Peyer's patch (tissue), 4 donors: ENCODE results near the gene TMEM117.

ENCODE experiments used
- POLR2A ChIP-seq, 2 donors: fragments of 450-650 bp; IDR thresholded peaks; one replicate each; pipeline ENCODE4 v1.5.1; 2017; ENCODE audit warnings: antibody characterized with exemption in 2 of 2, mild to moderate bottlenecking in 2 of 2, moderate library complexity in 2 of 2
- TF ChIP-seq, protein P1 (sequence below), 6 experiments: fragments of 450-650 bp in 4 of 6; fragments of 200-600 bp in 2 of 6; sonication (generic) in 1 of 6; IDR thresholded peaks; one replicate each; pipeline ENCODE4 v1.5.1; 2017 to 2019; ENCODE audit warnings: antibody characterized with exemption in 6 of 6, mild to moderate bottlenecking in 3 of 6, moderate library complexity in 1 of 6

DNA sequence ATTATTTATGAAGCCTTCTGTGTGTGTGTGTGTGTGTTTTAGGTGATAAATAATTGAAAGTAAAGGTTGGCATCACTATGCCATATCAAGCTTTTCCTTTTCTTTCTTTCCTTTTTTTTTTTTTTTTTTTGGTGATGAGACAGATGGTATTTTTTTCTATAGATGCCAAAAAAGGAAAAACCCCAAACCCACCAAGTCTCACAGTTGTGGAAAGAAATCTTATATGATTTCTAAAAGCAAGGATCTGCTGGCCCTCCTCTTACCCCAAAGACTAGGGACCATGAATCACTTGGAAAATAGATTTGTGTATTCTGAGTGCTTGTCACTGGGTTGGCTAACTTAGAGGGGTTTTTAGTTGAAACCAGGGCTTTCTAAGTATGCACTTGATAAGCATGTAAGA, 181.3 kb downstream of the TMEM117 start:
- TF ChIP-seq, protein P1, sequence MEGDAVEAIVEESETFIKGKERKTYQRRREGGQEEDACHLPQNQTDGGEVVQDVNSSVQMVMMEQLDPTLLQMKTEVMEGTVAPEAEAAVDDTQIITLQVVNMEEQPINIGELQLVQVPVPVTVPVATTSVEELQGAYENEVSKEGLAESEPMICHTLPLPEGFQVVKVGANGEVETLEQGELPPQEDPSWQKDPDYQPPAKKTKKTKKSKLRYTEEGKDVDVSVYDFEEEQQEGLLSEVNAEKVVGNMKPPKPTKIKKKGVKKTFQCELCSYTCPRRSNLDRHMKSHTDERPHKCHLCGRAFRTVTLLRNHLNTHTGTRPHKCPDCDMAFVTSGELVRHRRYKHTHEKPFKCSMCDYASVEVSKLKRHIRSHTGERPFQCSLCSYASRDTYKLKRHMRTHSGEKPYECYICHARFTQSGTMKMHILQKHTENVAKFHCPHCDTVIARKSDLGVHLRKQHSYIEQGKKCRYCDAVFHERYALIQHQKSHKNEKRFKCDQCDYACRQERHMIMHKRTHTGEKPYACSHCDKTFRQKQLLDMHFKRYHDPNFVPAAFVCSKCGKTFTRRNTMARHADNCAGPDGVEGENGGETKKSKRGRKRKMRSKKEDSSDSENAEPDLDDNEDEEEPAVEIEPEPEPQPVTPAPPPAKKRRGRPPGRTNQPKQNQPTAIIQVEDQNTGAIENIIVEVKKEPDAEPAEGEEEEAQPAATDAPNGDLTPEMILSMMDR (IDR thresholded peaks at IDR 0.05) = no peak
- no peak for TF ChIP-seq POLR2A (IDR thresholded peaks at IDR 0.05)
